Panc1 (cell line): ENCODE data around the gene DYNLL1. TPM values are rescaled to one million over a fixed set of nuclear protein-coding genes. Genes with fewer than 3 reads are reported as not detected.
A peak's percentile ranks its signal among the peaks of the same experiment; 100 is the strongest.

ENCODE experiments used
- ATAC-seq: fragments of 200-7000 bp; cut with Tn5 transposase; 2 replicates; pipeline ENCODE4 v1.9.1; 2020; ENCODE audit warnings: mild to moderate bottlenecking, moderate library complexity
- BruUV-seq: library from RNA; stranded (reverse); fragments of 400-500 nt; replicated peaks from 2 replicates; lab custom pipeline; 2021; lab: Mats Ljungman, UMichigan
- CTCF ChIA-PET: fragments of 300-600 bp; sonication (Branson Sonifier 250); formaldehyde crosslinking; loops from one replicate; lab custom pipeline; 2022; ENCODE audit warnings: antibody characterized with exemption; lab: Charles Lee
- POLR2A ChIA-PET: fragments of 300-600 bp; sonication (Branson Sonifier 250); formaldehyde crosslinking; loops from one replicate; lab custom pipeline; 2022; ENCODE audit warnings: antibody characterized with exemption; lab: Charles Lee
- DNase-seq: peaks from one replicate; pipeline ENCODE4 v3.0.0-alpha.2; 2010; ENCODE audit warnings: low read depth, low spot score
- H3K27ac ChIP-seq: 2 replicates; pipeline ENCODE4 v1.5.1; 2011; ENCODE audit warnings: mild to moderate bottlenecking, low read length, inconsistent platforms
- H3K27me3 ChIP-seq: fragments of 200-500 bp; sonication (Bioruptor generic); 2 replicates; pipeline ENCODE4 v1.6.0; 2014; ENCODE audit warnings: low read length, inconsistent platforms; ENCODE audit not compliant: control insufficient read depth, insufficient read depth
- H3K36me3 ChIP-seq: fragments of 200-500 bp; sonication (Bioruptor generic); 2 replicates; pipeline ENCODE4 v1.5.1; 2014; ENCODE audit warnings: inconsistent platforms, mild to moderate bottlenecking, low read length, moderate library complexity; ENCODE audit not compliant: control insufficient read depth, insufficient read depth
- H3K4me1 ChIP-seq: 2 replicates; pipeline ENCODE4 v1.5.1; 2011; ENCODE audit warnings: inconsistent platforms, mild to moderate bottlenecking, low read length, moderate library complexity; ENCODE audit not compliant: control insufficient read depth, insufficient read depth
- H3K4me3 ChIP-seq, 2 experiments: 2 replicates each; pipeline ENCODE4 v1.5.1; 2011 to 2012; ENCODE audit warnings: low read depth in 2 of 2, low read length in 2 of 2, mild to moderate bottlenecking in 2 of 2, inconsistent platforms in 1 of 2, moderate library complexity in 1 of 2
- H3K9me3 ChIP-seq: fragments of 200-500 bp; sonication (Bioruptor generic); 2 replicates; pipeline ENCODE4 v1.5.1; 2014; ENCODE audit warnings: low read depth, mild to moderate bottlenecking, inconsistent platforms, low read length, moderate library complexity; ENCODE audit not compliant: control insufficient read depth, insufficient read depth
- POLR2AphosphoS5 ChIP-seq: IDR thresholded peaks from 2 replicates; pipeline ENCODE4 v1.6.1; 2012; ENCODE audit warnings: mild to moderate bottlenecking, low read depth, low read length, moderate library complexity
- REST ChIP-seq, 2 experiments: IDR thresholded peaks; 2 replicates each; pipeline ENCODE4 v1.6.1; 2011 to 2012; ENCODE audit warnings: low read depth in 2 of 2, control low read depth in 1 of 2, low read length in 1 of 2, mild to moderate bottlenecking in 1 of 2, moderate library complexity in 1 of 2; ENCODE audit not compliant: insufficient read depth in 1 of 2
- SIN3A ChIP-seq: IDR thresholded peaks from 2 replicates; pipeline ENCODE4 v1.6.1; 2012; ENCODE audit warnings: low read depth, mild to moderate bottlenecking, low read length, moderate library complexity, borderline replicate concordance; ENCODE audit not compliant: insufficient read depth
- TCF7L2 ChIP-seq: IDR thresholded peaks from 2 replicates; pipeline ENCODE4 v1.6.1; 2011; ENCODE audit warnings: mild to moderate bottlenecking, low read depth, low read length, inconsistent platforms
- in situ Hi-C: cut with HindIII; loops from 2 replicates; pipeline ENCODE4 v1.10.0; 2016; ENCODE audit warnings: low sequenced_read_pairs, low pct_unique_long_range_greater_than_20kb
- intact Hi-C: fragments of 100-400 bp; cut with micrococcal nuclease; formaldehyde crosslinking; loops from one replicate; pipeline ENCODE4 v1.10.0; 2022; ENCODE audit not compliant: unreplicated experiment
- total RNA-seq: library from RNA; stranded (reverse); gene quantifications from one replicate; pipeline ENCODE4 v1.2.1, GENCODE V29; 2021; ENCODE audit not compliant: unreplicated experiment

DYNLL1 gene
- total RNA-seq, 1 experiment from 2014 or later: 482 TPM

- ChIA-PET CTCF (no interaction called here), POLR2A (interaction anchor here (0.6 kb wide), 1 partner anchor 89 kb away, joined by 9 read pairs; no protein-coding TSS in a partner anchor)
- BruUV-seq: no TSS peak
- H3K27me3 ChIP-seq: no peaks in the 10 kb centered on the region
- H3K27ac ChIP-seq: peak overlapping the region; percentile 89
- H3K9me3 ChIP-seq: no peaks in the 10 kb centered on the region
- in situ Hi-C loops (no loop called here), intact Hi-C loops (no loop called here)
- TF ChIP-seq REST (IDR thresholded peaks at IDR 0.05; ENCODE audit: insufficient read depth in 1 of 2, low read depth in 2 of 2, low read length in 1 of 2) (0 out of 4 replicates have a peak, but pooled peaks of 1 of the 2 experiments have one; percentile 12), POLR2AphosphoS5 (no peak), TCF7L2 (peak; percentile 32; the same call in 1 of the 2 replicates)
- peaks cover 21% of the 10 kb centered on the region for H3K4me1 ChIP-seq
- H3K4me3 ChIP-seq: peak overlapping the region; percentile 73 to 99
- H3K36me3 ChIP-seq: peaks cover 17% of the 10 kb centered on the region
- ATAC-seq (no peak; the same call in 1 of the 2 replicates), DNase-seq (no peak)
These were observed 764 bp downstream of the DYNLL1 start for GRCh38 chr12:120496413-120497340.

- BruUV-seq: no TSS peak
- ChIA-PET POLR2A (no interaction called here), CTCF (no interaction called here)
- Histone ChIP-seq H3K4me3 (peak overlapping the region; percentile 73 to 99), H3K27ac (peak overlapping the region; percentile 89), H3K36me3 (peaks cover 17% of the 10 kb centered on the region), H3K27me3 (no peaks in the 10 kb centered on the region), H3K9me3 (no peaks in the 10 kb centered on the region), H3K4me1 (peaks cover 21% of the 10 kb centered on the region)
- TF ChIP-seq POLR2AphosphoS5: no peak
- TF ChIP-seq SIN3A: 0 out of 2 replicates have a peak, but pooled peaks have one; percentile 11
- intact Hi-C loops: no loop called here
- in situ Hi-C loops: no loop called here
- DNase-seq (no peak), ATAC-seq (no peak)
These were observed 1.7 kb downstream of the DYNLL1 start for GRCh38 chr12:120497524-120498150.

- in situ Hi-C loops: no loop called here
- Histone ChIP-seq H3K9me3 (no peaks in the 10 kb centered on the region), H3K4me1 (peaks cover 21% of the 10 kb centered on the region), H3K4me3 (no peak overlapping the region), H3K27me3 (no peaks in the 10 kb centered on the region), H3K27ac (no peak overlapping the region), H3K36me3 (peaks cover 17% of the 10 kb centered on the region)
- DNase-seq (no peak), ATAC-seq (no peak)
- BruUV-seq: no TSS peak
- intact Hi-C loops: no loop called here
- ChIA-PET POLR2A (no interaction called here), CTCF (no interaction called here)
- TF ChIP-seq SIN3A (no peak), POLR2AphosphoS5 (peak; percentile 48; the same call in 1 of the 2 replicates), REST (IDR thresholded peaks at IDR 0.05; ENCODE audit: insufficient read depth in 1 of 2, low read depth in 2 of 2, low read length in 1 of 2) (no peak)
These were observed 3.1 kb downstream of the DYNLL1 start for GRCh38 chr12:120498870-120499515.
